HEK293 (cell line): ENCODE results near the gene CDC42EP2.
A peak's percentile ranks its signal among the peaks of the same experiment; 100 is the strongest.

ENCODE experiments used
- CTCF ChIA-PET: fragments of 350-600 bp; formaldehyde crosslinking; extraction: SDS; loops from one replicate; lab custom pipeline; 2021; ENCODE audit warnings: antibody characterized with exemption; lab: Yijun Ruan, JAX
- POLR2A ChIA-PET: fragments of 300-600 bp; formaldehyde crosslinking; extraction: SDS; loops from one replicate; lab custom pipeline; 2020; ENCODE audit warnings: antibody characterized with exemption, inconsistent platforms; lab: Yijun Ruan, JAX
- H3K27ac ChIP-seq: fragments of 200-500 bp; sonication (Bioruptor generic); 2 replicates; pipeline ENCODE4 v1.5.1; 2014; ENCODE audit warnings: low read depth, low read length, control low read depth, inconsistent platforms; ENCODE audit errors: extremely low read depth
- H3K36me3 ChIP-seq, 2 experiments: fragments of 200-500 bp in 1 of 2; sonication (Bioruptor generic) in 1 of 2; 1 replicate in 1 of 2; 2 replicates in 1 of 2; pipeline ENCODE4 v1.5.1; 2014 to 2017; ENCODE audit warnings: inconsistent platforms in 2 of 2, low read length in 2 of 2; ENCODE audit not compliant: control insufficient read depth in 2 of 2, insufficient read depth in 1 of 2
- H3K4me1 ChIP-seq: fragments of 200-500 bp; sonication (Bioruptor generic); 2 replicates; pipeline ENCODE4 v1.5.1; 2014; ENCODE audit warnings: mild to moderate bottlenecking, low read length, inconsistent platforms; ENCODE audit not compliant: control insufficient read depth, insufficient read depth
- H3K4me3 ChIP-seq: 2 replicates; pipeline ENCODE4 v1.5.1; 2011; ENCODE audit warnings: low read depth, mild to moderate bottlenecking, control low read depth, low read length, moderate library complexity
- H3K9me3 ChIP-seq: fragments of 200-500 bp; sonication (Bioruptor generic); 2 replicates; pipeline ENCODE4 v1.5.1; 2014; ENCODE audit warnings: low read depth, low read length, inconsistent platforms; ENCODE audit not compliant: control insufficient read depth, insufficient read depth
- KLF10 ChIP-seq: fragments of 450-650 bp; IDR thresholded peaks from 2 replicates; pipeline ENCODE4 v1.5.1; 2018; ENCODE audit warnings: missing biosample characterization, mild to moderate bottlenecking, missing genetic modification characterization
- ZBTB10 ChIP-seq: fragments of 450-650 bp; formaldehyde crosslinking; IDR thresholded peaks from 2 replicates; pipeline ENCODE4 v1.5.1; 2016; ENCODE audit warnings: missing biosample characterization, missing genetic modification characterization
- ZBTB17 ChIP-seq: fragments of 450-650 bp; formaldehyde crosslinking; IDR thresholded peaks from 2 replicates; pipeline ENCODE4 v1.5.1; 2016; ENCODE audit warnings: missing biosample characterization, missing genetic modification characterization
- ZBTB48 ChIP-seq: fragments of 450-650 bp; formaldehyde crosslinking; IDR thresholded peaks from 2 replicates; pipeline ENCODE4 v1.5.1; 2016; ENCODE audit warnings: missing biosample characterization, missing genetic modification characterization
- ZNF121 ChIP-seq: fragments of 450-650 bp; formaldehyde crosslinking; IDR thresholded peaks from 2 replicates; pipeline ENCODE4 v1.5.1; 2016; ENCODE audit warnings: missing biosample characterization, missing genetic modification characterization
- ZNF366 ChIP-seq: fragments of 450-650 bp; formaldehyde crosslinking; conservative IDR thresholded peaks from 2 replicates; pipeline ENCODE4 v1.5.1; 2016; ENCODE audit warnings: missing biosample characterization, missing genetic modification characterization
- ZNF544 ChIP-seq: fragments of 450-650 bp; formaldehyde crosslinking; IDR thresholded peaks from 2 replicates; pipeline ENCODE4 v1.5.0; 2017; ENCODE audit warnings: missing biosample characterization, missing genetic modification characterization
- ZNF610 ChIP-seq: fragments of 450-650 bp; formaldehyde crosslinking; IDR thresholded peaks from 2 replicates; pipeline ENCODE4 v1.5.1; 2016; ENCODE audit warnings: missing biosample characterization, missing genetic modification characterization, borderline replicate concordance
- ZNF670 ChIP-seq: fragments of 450-650 bp; formaldehyde crosslinking; IDR thresholded peaks from 2 replicates; pipeline ENCODE4 v1.5.1; 2016; ENCODE audit warnings: missing biosample characterization, missing genetic modification characterization, low read depth

Gene CDC42EP2

GRCh38 chr11:65366340-65366773, 51.7 kb downstream of the CDC42EP2 start (continued):
- TF ChIP-seq ZBTB17 (tag by site-specific recombination) (peak; percentile 60), ZBTB48 (tag by site-specific recombination) (0 out of 2 replicates have a peak, but pooled peaks have one; percentile 18), ZNF366 (0 out of 2 replicates have a peak, but pooled peaks have one; percentile 14)

GRCh38 chr11:65370659-65371049, 56.0 kb downstream of the CDC42EP2 start:
- POLR2A ChIA-PET, result interaction anchor here (0.6 to 3.7 kb wide), 15 partner anchors 9 to 350 kb away, joined by 3 to 28 read pairs (median 3); partner anchors contain the start of genes MALAT1, NEAT1, RNASEH2C and SLC25A45
- no peak for TF ChIP-seq ZNF544 (tag by site-specific recombination)
- TF ChIP-seq ZBTB10 (tag by site-specific recombination), result no peak
- peak; percentile 89 for TF ChIP-seq ZNF121 (tag by site-specific recombination)
- TF ChIP-seq ZNF670 (tag by site-specific recombination), result no peak
- no peak for TF ChIP-seq ZNF610 (tag by site-specific recombination)
- TF ChIP-seq KLF10 (tag by site-specific recombination), result no peak
- CTCF ChIA-PET, result interaction anchor here (0.6 to 2.4 kb wide), 8 partner anchors 9 to 147 kb away, joined by 3 to 11 read pairs (median 4); no protein-coding TSS in a partner anchor
- Histone ChIP-seq H3K27ac (peak overlapping the region; percentile 40; the same call in 1 of the 2 replicates), H3K4me1 (no peaks in the 10 kb centered on the region), H3K36me3 (no peaks in the 10 kb centered on the region), H3K9me3 (no peaks in the 10 kb centered on the region), H3K4me3 (no peak overlapping the region)
